OCI-LY3 (cell line): ENCODE measurements around the gene KRT38.

Experiments used
- H2AFZ ChIP-seq: fragments of 200-600, 300-600 bp; shearing (Covaris generic); 2 replicates; pipeline ENCODE4 v1.6.0; 2014; ENCODE audit warnings: antibody characterized with exemption, low read depth, low read length
- H3K27ac ChIP-seq: fragments of 200-600, 300-600 bp; sonication (generic); 2 replicates; pipeline ENCODE4 v1.5.1; 2014; ENCODE audit warnings: mild to moderate bottlenecking, low read length, moderate library complexity, mixed read lengths
- H3K27me3 ChIP-seq: fragments of 200-600, 300-600 bp; sonication (generic); 2 replicates; pipeline ENCODE4 v1.6.1; 2014; ENCODE audit warnings: low read depth, low read length, mixed read lengths
- H3K36me3 ChIP-seq: fragments of 200-600, 300-600 bp; sonication (generic); replicated peaks from 2 replicates; pipeline ENCODE3; 2014; ENCODE audit warnings: low read depth, low read length, mixed read lengths
- H3K4me1 ChIP-seq: fragments of 300-600, 200-600 bp; sonication (generic); 2 replicates; pipeline ENCODE4 v1.6.1; 2014; ENCODE audit warnings: low read length, mixed read lengths
- H3K4me2 ChIP-seq: fragments of 200-600, 300-600 bp; sonication (generic); 2 replicates; pipeline ENCODE4 v1.6.1; 2014; ENCODE audit warnings: low read length, mixed read lengths
- H3K4me3 ChIP-seq: fragments of 300-600, 200-600 bp; sonication (generic); 2 replicates; pipeline ENCODE4 v1.5.1; 2014; ENCODE audit warnings: antibody characterized with exemption, mild to moderate bottlenecking, low read length, moderate library complexity
- H3K79me2 ChIP-seq: fragments of 300-600, 200-600 bp; shearing (Covaris generic); 2 replicates; pipeline ENCODE4 v1.6.1; 2014; ENCODE audit warnings: mild to moderate bottlenecking, low read length, mixed read lengths
- H3K9ac ChIP-seq: fragments of 300-600, 200-600 bp; shearing (Covaris generic); 2 replicates; pipeline ENCODE4 v1.6.0; 2014; ENCODE audit warnings: mild to moderate bottlenecking, low read length, moderate library complexity
- H3K9me3 ChIP-seq: fragments of 200-600, 300-600 bp; shearing (Covaris generic); 2 replicates; pipeline ENCODE4 v1.6.1; 2014; ENCODE audit warnings: low read length, mixed read lengths; ENCODE audit not compliant: insufficient read depth
- H4K20me1 ChIP-seq: fragments of 200-600, 300-600 bp; sonication (generic); 2 replicates; pipeline ENCODE4 v1.6.1; 2016; ENCODE audit warnings: low read length, mixed read lengths; ENCODE audit not compliant: insufficient read depth
- CTCF ChIP-seq: fragments of 200-600, 300-600 bp; sonication (generic); IDR thresholded peaks from 2 replicates; pipeline ENCODE4 v1.5.1; 2014; ENCODE audit warnings: antibody characterized with exemption, low read length, low read depth
- EZH2phosphoT487 ChIP-seq: fragments of 200-600 bp; shearing (Covaris generic); IDR thresholded peaks from 2 replicates; pipeline ENCODE4 v1.6.1; 2018; ENCODE audit warnings: antibody characterized with exemption, mixed run types, low read depth

Gene KRT38

GRCh38 chr17:41411072-41411840 lies 29.5 kb downstream of the KRT38 start:
- H3K4me3 ChIP-seq: no peak overlapping the region
- H3K9me3 ChIP-seq: no peaks in the 10 kb centered on the region
- H3K9ac ChIP-seq: no peak overlapping the region
- no peak overlapping the region for H3K27ac ChIP-seq
- H4K20me1 ChIP-seq: no peaks in the 10 kb centered on the region
- peaks cover 15% of the 10 kb centered on the region for H3K27me3 ChIP-seq
- no peak overlapping the region for H2AFZ ChIP-seq
- H3K36me3 ChIP-seq: no peaks in the 10 kb centered on the region
- H3K4me2 ChIP-seq: no peak overlapping the region
- no peaks in the 10 kb centered on the region for H3K4me1 ChIP-seq
- TF ChIP-seq EZH2phosphoT487 (no peak), CTCF (no peak)
- no peaks in the 10 kb centered on the region for H3K79me2 ChIP-seq

- Histone ChIP-seq H3K79me2 (no peaks in the 10 kb centered on the region), H3K4me1 (no peaks in the 10 kb centered on the region), H3K4me3 (no peak overlapping the region), H2AFZ (no peak overlapping the region), H3K9ac (no peak overlapping the region), H3K9me3 (no peaks in the 10 kb centered on the region), H3K27ac (no peak overlapping the region), H3K4me2 (no peak overlapping the region), H3K27me3 (peaks cover 5% of the 10 kb centered on the region; the same call in 1 of the 2 replicates), H4K20me1 (no peaks in the 10 kb centered on the region), H3K36me3 (no peaks in the 10 kb centered on the region)
- TF ChIP-seq EZH2phosphoT487: no peak
- TF ChIP-seq CTCF: no peak
Observed at GRCh38 chr17:41407226-41407625, 33.6 kb downstream of the KRT38 start.

DNA sequence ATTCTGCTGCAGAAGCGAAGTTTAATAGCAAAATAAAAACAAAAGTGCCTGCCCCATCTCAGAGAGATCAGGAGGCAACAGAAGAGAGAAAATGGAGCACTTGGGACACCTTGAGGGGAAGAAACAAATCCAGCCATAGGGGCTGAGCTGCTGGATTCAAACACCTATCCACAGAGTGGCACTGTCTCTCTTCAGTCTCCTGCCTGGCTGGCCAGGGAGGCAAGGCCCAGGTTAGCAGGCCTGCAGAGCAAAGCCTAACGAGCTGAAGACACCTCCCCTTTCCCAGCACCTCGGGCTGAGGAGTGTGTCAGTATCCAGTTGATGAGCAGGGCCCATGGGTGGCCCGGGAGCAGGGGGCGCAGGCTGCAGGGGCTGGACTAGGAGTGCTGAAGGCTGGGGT lies 34.6 kb downstream of the KRT38 start:
- Histone ChIP-seq H4K20me1 (no peaks in the 10 kb centered on the region), H2AFZ (no peak overlapping the region), H3K4me2 (no peak overlapping the region), H3K9ac (no peak overlapping the region), H3K4me3 (no peak overlapping the region), H3K4me1 (no peaks in the 10 kb centered on the region), H3K27me3 (peaks cover 5% of the 10 kb centered on the region; the same call in 1 of the 2 replicates), H3K79me2 (no peaks in the 10 kb centered on the region), H3K9me3 (no peaks in the 10 kb centered on the region), H3K27ac (no peak overlapping the region), H3K36me3 (no peaks in the 10 kb centered on the region)
- TF ChIP-seq CTCF: no peak
- no peak for TF ChIP-seq EZH2phosphoT487

GRCh38 chr17:41404024-41404671 lies 36.6 kb downstream of the KRT38 start:
- no peak overlapping the region for H2AFZ ChIP-seq
- H3K9ac ChIP-seq: no peak overlapping the region
- H3K27me3 ChIP-seq: peaks cover 13% of the 10 kb centered on the region
- H3K4me3 ChIP-seq: no peak overlapping the region
- no peaks in the 10 kb centered on the region for H3K9me3 ChIP-seq
- H3K4me1 ChIP-seq: no peaks in the 10 kb centered on the region
- no peaks in the 10 kb centered on the region for H3K36me3 ChIP-seq
- H4K20me1 ChIP-seq: no peaks in the 10 kb centered on the region
- no peak overlapping the region for H3K4me2 ChIP-seq
- H3K27ac ChIP-seq: no peak overlapping the region
- TF ChIP-seq CTCF (no peak), EZH2phosphoT487 (no peak)
- no peaks in the 10 kb centered on the region for H3K79me2 ChIP-seq
